Medulla oblongata (tissue), 1 donor: ENCODE data around the gene IFT20.

Source experiments
- DNase-seq: peaks from one replicate; pipeline ENCODE4 v3.0.0-alpha.2; 2015; ENCODE audit errors: extremely low spot score

Gene IFT20

DNA sequence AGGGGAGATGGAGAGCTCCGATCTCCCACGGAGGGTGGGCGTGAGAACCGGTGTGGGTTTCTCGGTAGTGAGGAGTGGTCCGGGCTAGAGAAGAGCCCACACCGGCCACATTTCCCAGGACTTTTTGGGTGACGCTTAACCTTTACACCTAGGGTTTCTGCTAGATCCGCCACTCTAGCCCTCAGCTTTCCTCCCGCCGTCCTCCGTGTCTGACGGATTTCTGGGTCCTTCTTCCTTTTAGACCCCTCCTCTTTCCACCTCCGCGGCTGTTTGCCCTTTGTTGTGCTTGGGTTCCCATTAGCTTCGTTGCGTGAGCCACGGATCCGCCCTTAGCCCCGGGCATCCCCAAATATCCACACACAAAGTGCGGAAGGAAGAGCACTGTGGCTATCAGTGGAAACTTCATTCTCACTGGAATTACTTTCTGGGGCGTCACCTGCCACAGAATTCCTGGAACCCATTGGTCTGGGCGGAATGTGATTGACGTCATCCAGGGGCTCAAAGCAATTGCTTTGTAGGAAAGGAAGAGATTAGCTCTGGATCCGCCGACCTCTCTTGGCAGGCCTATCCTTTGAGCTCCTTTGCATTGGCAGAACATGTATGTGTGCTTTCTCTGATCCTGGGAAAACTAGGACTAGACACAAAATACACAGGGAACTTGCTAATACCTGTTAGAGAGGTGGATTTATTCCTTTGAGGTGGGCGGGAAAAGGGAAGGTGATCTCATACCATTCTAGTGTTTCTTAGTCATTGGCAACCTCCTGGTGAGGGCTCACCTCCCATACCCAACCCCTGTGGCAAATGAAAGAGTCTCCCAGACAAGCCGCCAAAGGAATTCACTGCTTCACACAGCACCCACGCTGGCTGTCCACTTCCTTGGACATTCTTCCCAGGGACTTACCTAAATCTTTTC is 943 bp upstream of the IFT20 start:
- DNase-seq: peak; percentile 36

GRCh38 chr17:28334666-28335200 is 539 bp downstream of the IFT20 start:
- no peak for DNase-seq

DNA sequence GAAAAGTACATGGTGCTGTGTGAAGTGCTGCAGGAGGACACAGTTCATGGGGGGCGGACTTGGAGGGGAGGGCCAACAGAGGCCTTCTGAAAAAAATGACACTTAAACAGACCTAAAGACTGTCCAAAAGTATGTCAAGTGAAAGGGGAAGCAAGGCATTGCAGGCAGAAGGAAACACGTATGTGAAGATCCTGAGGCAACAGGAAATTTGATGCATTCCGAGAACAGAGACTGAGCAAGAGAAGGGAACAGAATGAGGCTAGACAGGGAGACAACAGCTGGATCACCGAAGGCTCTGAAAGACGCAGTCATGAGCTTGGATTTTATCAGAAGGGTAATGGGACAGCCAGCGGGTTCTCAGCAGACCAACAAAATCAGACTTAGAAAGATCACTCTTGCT is 1.1 kb downstream of the IFT20 start:
- peak; percentile 15 for DNase-seq

DNA sequence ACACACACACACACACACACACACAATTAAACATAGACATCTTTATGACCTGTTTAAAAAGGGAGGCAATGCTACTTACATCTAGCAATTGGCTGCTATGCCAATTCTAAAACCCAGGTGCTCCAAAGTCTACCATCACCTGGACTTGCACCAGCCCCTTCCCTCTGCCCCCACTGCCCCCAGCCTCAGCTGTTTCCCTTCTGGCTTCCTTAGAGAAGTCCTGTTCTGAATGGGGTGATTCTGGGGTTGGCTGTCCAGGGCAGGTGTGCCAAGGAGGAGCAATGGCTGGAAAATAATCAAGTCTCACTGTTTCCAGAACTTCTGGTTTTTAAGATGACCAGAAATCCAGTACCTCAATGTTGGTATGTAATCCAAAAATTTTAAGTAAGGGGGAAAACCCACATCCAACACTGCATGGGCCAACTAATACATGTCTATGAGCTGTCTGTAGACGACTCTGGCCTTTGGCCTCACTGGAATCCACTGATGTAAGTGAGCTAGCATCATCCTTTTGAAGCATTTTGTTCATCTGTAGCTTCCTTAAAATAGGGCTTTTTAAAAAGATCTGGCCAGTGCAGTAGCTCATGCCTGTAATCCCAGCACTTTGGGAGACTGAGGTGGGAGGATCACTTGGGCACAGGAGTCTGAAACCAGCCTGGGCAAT is 2.1 kb downstream of the IFT20 start:
- DNase-seq: no peak

- no peak for DNase-seq
These were observed 3.3 kb downstream of the IFT20 start for GRCh38 chr17:28331891-28332420.

DNA sequence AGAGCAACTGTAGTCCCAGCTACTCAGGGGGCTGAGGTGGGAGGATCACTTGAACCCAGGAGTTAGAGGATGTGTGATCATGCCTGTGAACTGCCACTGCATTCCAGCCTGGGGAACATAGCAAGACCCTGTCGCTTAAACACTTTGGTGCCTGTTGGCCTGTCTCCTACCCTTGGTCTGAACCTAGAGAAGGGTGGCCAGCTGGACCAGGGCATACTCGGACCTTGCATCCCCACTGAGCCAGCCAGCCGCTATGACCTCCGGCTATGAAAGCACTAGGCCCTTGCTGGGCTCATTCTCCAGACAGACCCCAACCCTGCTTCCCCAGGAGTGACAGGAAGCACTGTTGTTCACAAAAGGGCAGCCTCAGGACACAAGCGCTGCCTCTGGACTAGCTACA is 4.6 kb downstream of the IFT20 start:
- DNase-seq: no peak

- no peak for DNase-seq
These were observed 6.9 kb downstream of the IFT20 start for GRCh38 chr17:28328325-28328724.

DNA sequence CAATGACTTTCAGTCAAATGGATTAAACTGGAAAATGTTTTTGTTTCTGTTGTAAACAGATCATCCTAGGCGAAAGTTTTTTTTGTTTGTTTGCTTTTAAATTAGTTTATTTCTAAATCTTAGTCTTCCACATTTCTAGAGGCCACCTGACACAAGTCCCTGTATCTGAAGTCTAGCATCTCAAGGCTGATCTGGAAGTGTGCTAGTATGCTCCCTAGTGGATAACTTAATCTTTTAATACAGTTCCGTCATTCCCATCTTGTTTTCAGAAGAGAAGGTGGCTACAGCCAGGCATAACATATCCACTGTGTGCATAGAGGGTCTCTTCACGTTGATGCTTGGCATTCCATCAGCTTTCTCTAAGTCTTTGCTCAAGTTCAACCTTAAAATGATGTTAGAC is 7.6 kb downstream of the IFT20 start:
- DNase-seq: no peak

DNA sequence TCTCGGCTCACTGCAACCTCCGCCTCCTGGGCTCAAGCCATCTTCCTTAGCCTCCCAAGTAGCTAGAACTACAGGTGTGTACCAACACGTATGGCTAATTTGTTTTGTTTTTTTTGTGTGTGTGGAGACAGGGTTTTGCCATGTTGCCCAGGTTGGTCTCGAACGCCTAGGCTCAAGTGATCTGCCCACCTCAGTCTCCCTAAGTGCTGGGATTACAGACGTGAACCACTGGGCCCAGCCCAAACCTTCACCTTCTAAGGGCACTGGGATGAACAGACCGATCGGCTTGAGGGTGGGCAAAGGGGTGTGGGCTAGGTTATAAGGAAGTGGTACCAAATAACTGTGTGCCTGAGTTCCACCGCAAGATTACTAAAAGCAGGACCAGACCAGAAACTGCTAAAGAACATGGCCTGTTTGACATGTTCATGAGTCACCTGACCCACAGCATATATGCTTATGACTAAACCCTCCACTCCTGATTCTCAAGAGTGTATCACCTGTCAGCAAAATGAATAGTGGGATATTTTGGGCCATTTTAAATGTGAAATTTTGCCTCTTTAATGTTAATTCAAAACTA is 8.2 kb downstream of the IFT20 start:
- DNase-seq: no peak

DNA sequence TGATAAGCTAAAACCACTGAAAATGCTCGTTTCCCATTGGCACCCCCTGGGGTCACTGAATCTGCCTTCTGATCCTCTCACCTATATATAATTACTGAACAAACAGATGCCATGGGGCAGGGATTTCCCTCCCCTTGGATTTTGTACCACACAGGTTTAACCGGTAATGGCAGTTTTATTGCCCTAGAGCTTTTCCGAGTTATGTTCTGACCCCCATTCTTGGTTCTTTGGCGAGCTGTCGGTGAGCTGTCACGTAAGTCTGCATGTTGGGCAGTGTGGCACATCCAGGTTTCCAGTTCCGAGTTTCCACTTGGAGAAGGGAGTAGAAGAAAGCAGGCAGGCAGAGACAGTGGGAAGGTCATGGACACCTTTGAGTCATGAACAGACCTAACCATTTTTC is 9.2 kb downstream of the IFT20 start:
- DNase-seq: no peak

DNA sequence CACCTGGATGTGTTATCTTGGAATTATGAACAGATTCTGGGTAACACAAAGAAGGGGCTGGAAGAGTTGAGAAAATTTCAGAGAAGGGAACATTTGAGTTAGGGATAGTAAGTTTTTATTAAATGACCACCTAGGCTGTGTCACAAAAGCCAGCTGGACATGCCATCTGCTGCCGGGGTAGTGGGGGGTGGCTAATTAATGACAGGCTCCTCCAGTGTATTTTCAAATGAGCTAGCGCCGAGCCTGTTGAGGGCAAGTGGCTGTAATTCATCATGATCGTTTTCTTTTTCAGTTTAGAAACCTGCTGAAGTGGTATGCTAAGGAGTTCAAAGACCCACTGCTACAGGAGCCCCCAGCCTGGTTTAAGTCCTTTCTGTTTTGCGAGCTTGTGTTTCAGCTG is 10.1 kb downstream of the IFT20 start:
- DNase-seq: no peak

DNA sequence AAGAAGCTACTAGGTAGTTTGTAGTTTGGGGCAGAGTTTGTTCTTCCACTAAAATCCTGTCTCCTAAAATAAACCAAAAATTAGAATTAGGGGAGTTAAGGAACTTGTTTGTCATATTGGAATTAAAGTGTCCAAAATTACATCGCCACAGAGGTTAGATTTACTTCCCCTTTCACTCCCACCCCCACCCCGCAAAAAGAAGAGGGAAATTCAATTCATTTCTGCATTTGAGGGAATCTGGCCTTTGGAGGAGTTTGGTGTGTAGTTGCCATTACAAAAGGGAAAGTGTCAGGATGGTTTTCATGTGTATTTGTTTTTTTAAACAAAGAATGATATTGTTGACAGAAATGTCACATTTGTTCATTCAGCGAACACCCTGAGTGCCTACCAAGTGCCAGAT is 10.5 kb downstream of the IFT20 start:
- peak; percentile 10 for DNase-seq

GRCh38 chr17:28324267-28324745 is 11.0 kb downstream of the IFT20 start:
- DNase-seq: no peak

- DNase-seq: no peak
These were observed 14.8 kb downstream of the IFT20 start for GRCh38 chr17:28320215-28321061.

DNA sequence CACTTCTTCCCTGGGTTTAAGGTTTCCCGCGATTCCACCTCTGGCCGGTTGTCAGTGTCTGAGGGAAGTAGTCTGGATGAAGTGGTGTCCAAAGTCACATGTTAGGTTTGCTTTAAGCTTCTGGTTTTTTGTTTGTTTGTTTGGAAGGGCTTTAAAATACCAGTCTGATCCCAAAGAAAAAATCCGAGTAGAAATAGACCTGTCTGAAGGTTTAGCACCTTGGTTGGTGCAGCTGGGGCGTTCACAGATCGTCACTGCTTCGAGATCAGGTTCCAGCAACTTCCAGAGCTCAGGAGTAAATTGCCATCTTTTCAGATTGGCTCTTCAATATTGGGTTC is 15.7 kb downstream of the IFT20 start:
- peak; percentile 19 for DNase-seq

DNA sequence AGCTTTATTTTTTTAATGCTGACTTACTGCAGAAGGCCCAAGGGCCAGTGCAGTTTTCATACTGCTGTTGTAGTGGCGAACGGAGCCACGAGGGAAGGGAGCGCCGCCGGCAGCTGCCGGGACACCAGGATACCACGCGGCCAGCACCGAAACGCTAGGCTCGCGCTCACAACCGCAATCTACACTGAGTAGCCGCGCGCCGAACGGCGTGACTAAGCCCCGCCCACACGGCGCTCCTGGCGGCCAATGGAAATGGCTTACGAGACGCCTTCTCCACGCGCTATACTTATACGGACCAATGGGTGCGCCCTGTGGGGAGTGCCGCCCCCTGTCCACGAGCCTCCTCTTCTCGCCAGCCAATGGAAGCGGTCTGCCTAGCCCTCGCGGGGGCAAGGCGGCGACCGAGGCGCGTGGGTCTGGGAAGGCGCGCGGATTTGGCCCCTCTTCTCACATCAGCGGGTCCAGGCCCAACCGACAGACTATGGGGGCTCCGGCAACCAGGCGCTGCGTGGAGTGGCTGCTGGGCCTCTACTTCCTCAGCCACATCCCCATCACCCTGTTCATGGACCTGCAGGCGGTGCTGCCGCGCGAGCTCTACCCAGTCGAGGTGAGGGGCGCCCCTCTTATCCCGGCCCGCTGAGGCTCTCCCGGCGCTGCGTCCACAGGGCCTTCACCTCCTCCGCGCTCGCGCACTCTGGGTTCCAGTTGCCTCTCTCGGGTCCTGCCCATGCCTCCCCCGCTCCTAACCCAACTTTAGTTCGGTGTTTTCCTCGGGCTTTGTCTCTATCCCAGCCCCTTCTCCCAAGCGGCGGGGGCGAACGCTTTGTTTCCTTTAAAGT is 16.3 kb downstream of the IFT20 start, which contains the start of gene TMEM97:
TSS of gene TMEM97 (plus strand) at position 442 of the 839 bp plus-strand sequence. CDS start at position 482, 40 bp downstream.
- DNase-seq: peak; percentile 98

GRCh38 chr17:28317966-28318758 is 17.1 kb downstream of the IFT20 start:
- DNase-seq: no peak

DNA sequence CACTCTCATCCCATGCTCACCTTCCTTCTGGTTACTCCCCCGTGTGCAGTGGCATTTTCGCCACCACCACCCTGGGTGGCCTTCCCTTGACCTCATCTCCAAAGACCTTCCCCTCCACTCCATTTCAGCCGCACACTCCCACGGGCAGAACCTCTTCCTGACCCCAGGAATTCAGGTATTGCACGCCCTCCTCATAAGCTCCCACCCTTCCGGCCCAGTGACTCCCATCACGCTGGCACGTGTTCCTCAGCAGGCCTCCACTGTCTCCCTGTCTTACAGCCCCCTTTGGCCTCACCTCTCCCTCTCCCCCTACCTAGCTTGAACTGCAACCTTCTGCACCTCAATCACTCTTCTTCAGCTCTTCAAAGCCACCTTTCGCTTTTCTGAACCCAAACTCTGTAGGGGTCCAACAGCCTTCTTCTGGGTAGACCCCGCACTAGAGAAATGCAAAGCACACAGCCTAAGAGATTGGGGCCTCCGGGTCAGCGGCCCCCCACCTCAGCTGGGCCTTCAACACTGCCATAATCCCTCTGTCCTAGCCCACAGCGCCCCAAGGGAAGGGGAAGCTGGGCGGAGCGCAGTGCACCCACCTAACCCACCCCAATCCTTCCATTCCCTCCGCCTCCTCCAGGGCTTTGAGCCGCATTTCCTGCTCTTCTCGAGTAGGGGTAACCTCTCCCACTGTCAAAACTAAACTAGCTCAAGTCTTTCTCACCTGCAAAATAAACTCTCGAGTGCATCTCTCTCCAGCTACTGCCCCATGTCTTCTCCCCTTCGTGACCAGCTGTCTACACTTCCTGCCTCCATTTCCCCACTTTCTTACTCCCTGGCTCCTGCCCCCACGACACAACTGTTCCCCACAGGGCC is 17.9 kb downstream of the IFT20 start:
- DNase-seq: no peak
